Measurements from ENCODE around the gene SEC22C. TPM values are rescaled to one million over a fixed set of nuclear protein-coding genes. Genes with fewer than 3 reads are reported as not detected.
A peak's percentile ranks its signal among the peaks of the same experiment; 100 is the strongest.

Gene SEC22C
- total and polyA plus RNA-seq, 12 donors = 21.1 to 32.9 (median 26.1) TPM

DNA sequence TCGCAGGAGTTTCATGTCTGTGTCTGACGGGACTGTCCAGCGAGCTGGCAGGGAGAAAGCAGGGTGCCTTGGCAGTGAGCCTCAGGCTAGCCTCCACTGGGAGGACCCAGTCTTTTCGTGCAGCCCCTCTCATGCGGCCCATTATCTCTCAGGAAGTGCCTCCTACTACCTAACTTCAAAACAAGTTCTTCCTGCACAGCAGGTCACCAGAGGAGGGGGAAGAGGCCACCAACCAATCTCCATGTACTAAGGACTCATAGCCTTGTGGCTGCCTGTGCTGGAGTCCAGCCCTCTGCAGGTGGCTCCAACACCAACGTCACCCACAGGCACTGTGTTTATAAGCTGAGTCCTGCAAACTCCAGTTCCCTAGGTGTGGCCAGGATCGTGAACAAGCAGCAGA lies 74.5 kb downstream of the SEC22C start:
- Histone ChIP-seq H3K27ac (no peak overlapping the region), H3K9me3 (no peaks in the 10 kb centered on the region), H3K36me3 (no peaks in the 10 kb centered on the region), H3K4me3 (no peak overlapping the region), H3K4me1 (peaks cover 7 to 34% (median 24%) of the 10 kb centered on the region in 9 donors), H3K27me3 (peaks cover 0 to 15% (median 8%) of the 10 kb centered on the region in 7 donors)
- TF ChIP-seq, protein P1, sequence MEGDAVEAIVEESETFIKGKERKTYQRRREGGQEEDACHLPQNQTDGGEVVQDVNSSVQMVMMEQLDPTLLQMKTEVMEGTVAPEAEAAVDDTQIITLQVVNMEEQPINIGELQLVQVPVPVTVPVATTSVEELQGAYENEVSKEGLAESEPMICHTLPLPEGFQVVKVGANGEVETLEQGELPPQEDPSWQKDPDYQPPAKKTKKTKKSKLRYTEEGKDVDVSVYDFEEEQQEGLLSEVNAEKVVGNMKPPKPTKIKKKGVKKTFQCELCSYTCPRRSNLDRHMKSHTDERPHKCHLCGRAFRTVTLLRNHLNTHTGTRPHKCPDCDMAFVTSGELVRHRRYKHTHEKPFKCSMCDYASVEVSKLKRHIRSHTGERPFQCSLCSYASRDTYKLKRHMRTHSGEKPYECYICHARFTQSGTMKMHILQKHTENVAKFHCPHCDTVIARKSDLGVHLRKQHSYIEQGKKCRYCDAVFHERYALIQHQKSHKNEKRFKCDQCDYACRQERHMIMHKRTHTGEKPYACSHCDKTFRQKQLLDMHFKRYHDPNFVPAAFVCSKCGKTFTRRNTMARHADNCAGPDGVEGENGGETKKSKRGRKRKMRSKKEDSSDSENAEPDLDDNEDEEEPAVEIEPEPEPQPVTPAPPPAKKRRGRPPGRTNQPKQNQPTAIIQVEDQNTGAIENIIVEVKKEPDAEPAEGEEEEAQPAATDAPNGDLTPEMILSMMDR (IDR thresholded peaks at IDR 0.05) = no peak
- intact Hi-C loops (cut with DNase I) = no loop called here
- no peak for ATAC-seq
- no peak for DNase-seq
- WGBS, 2 donors = 23 to 33% methylated on average over 7 of the region's 7 CpGs

DNA sequence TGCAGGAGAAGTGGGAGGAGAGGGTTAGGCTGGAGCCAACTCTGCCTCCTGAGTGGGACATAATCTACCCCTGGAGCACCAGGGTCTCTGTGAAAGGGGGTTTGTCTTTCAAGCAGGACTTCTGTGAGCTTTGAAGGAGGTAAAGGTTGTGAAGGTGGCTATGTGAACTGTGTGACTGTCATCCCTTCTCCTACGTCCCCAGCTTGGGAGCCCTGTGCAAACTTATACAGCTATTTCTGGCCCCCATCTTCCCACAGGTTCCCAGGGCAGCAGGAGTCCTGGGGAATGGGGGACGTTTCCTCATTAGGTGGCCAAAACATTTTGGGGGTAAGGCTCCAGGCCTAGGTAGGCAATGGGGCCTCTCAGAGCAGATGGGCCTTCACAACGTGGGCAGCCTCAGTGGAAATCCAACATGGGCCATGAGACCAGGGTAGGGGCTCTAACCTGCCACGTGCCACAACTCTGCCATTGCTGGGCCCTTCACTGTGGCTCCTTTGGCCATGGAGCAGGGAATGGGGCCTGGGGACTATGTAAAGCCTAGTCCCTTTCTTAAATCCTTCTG lies 75.8 kb downstream of the SEC22C start:
- ATAC-seq = no peak
- no peaks in the 10 kb centered on the region for H3K36me3 ChIP-seq
- no peak overlapping the region for H3K4me3 ChIP-seq
- WGBS, 2 donors = 86 to 91% methylated on average over 4 of the region's 4 CpGs
- no peak overlapping the region for H3K27ac ChIP-seq
- TF ChIP-seq, protein P1 (IDR thresholded peaks at IDR 0.05) = no peak
- no peak for DNase-seq
- intact Hi-C loops (cut with DNase I) = no loop called here
- no peaks in the 10 kb centered on the region for H3K9me3 ChIP-seq
- peaks cover 0 to 28% (median 22%) of the 10 kb centered on the region in 7 donors for H3K27me3 ChIP-seq
- H3K4me1 ChIP-seq = peaks cover 11 to 38% (median 25%) of the 10 kb centered on the region in 9 donors

DNA sequence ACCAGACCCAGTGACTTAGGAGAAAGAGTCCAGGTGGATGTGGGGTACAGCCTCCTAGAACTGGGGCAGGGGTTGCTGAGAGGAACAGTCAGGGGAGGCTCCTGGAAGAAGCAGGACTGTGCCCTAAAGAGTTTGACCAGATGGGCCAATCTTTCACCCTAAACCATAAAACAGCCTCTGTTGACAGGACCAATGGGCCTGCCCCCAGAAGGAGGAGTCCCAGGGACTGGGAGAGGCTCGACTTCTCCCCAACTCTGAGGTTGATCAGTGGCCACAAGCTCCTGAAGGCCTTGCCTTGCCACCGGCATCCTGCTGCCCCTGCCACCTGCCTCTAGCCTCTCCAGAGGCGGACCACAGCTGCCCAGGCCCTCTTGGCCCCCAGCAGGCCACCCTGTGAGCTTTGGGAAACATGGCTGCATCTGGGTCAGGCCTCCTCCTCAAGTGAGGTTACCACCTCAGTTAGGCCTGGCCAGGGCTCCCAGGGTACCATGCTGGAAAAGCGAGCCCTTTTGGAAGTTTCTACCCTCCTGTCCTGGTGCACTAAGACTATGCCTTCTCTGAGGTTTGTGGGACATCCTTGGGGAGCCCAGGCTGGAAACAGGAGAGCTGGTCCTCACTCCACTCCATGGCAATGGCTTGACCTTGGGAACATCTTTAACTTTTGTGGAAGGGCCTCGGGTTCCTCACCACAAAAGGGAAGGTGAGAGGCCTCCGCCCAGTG lies 76.5 kb downstream of the SEC22C start:
- DNase-seq = peak in 1 of 2 donors; percentile 1
- Histone ChIP-seq H3K27me3 (peaks cover 0 to 35% (median 28%) of the 10 kb centered on the region in 7 donors), H3K9me3 (no peaks in the 10 kb centered on the region), H3K4me3 (no peak overlapping the region), H3K27ac (no peak overlapping the region), H3K4me1 (peaks cover 8 to 31% (median 20%) of the 10 kb centered on the region in 9 donors), H3K36me3 (no peaks in the 10 kb centered on the region)
- WGBS, 2 donors = 88 to 92% methylated on average over 6 of the region's 6 CpGs
- TF ChIP-seq, protein P1 (IDR thresholded peaks at IDR 0.05) = no peak
- intact Hi-C loops (cut with DNase I) = no loop called here
- no peak for ATAC-seq

GRCh38 chr3:42504334-42505127 lies 77.2 kb downstream of the SEC22C start:
- WGBS, 2 donors = 76 to 78% methylated on average over 10 of the region's 10 CpGs
- H3K27me3 ChIP-seq = peaks cover 0 to 42% (median 33%) of the 10 kb centered on the region in 7 donors
- intact Hi-C loops (cut with DNase I) = loop anchor here in 7 of 10 donors (5.0 kb wide), 2 partner anchors 33 to 43 kb away; no protein-coding TSS in a partner anchor
- no peaks in the 10 kb centered on the region for H3K36me3 ChIP-seq
- peaks cover 8 to 30% (median 20%) of the 10 kb centered on the region in 9 donors for H3K4me1 ChIP-seq
- TF ChIP-seq, protein P1 (IDR thresholded peaks at IDR 0.05) = no peak
- H3K27ac ChIP-seq = no peak overlapping the region
- ATAC-seq (no peak), DNase-seq (peak in 1 of 2 donors; percentile 0)
- no peaks in the 10 kb centered on the region for H3K9me3 ChIP-seq
- H3K4me3 ChIP-seq = no peak overlapping the region

All from heart right ventricle (tissue), 16 donors.